ENCODE data around the gene NUFIP1. TPM values are rescaled to one million over a fixed set of nuclear protein-coding genes. Genes with fewer than 3 reads are reported as not detected.
A peak's percentile ranks its signal among the peaks of the same experiment; 100 is the strongest.

NUFIP1 gene
- total and polyA plus RNA-seq, 8 donors, result 3.2 to 12.0 (median 11.5) TPM

GRCh38 chr13:44930963-44931623 lies 58.2 kb downstream of the NUFIP1 start:
- Histone ChIP-seq H3K27me3 (no peaks in the 10 kb centered on the region), H3K27ac (no peak overlapping the region), H3K36me3 (no peaks in the 10 kb centered on the region), H3K4me1 (peaks cover 11 to 26% of the 10 kb centered on the region in 2 donors), H3K9me3 (no peaks in the 10 kb centered on the region), H3K4me3 (no peak overlapping the region)
- ATAC-seq, result no peak
- DNase-seq, result no peak
- TF ChIP-seq, protein P1, sequence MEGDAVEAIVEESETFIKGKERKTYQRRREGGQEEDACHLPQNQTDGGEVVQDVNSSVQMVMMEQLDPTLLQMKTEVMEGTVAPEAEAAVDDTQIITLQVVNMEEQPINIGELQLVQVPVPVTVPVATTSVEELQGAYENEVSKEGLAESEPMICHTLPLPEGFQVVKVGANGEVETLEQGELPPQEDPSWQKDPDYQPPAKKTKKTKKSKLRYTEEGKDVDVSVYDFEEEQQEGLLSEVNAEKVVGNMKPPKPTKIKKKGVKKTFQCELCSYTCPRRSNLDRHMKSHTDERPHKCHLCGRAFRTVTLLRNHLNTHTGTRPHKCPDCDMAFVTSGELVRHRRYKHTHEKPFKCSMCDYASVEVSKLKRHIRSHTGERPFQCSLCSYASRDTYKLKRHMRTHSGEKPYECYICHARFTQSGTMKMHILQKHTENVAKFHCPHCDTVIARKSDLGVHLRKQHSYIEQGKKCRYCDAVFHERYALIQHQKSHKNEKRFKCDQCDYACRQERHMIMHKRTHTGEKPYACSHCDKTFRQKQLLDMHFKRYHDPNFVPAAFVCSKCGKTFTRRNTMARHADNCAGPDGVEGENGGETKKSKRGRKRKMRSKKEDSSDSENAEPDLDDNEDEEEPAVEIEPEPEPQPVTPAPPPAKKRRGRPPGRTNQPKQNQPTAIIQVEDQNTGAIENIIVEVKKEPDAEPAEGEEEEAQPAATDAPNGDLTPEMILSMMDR (IDR thresholded peaks at IDR 0.05), result no peak
- intact Hi-C loops (cut with DNase I), result no loop called here

- Histone ChIP-seq H3K36me3 (no peaks in the 10 kb centered on the region), H3K9me3 (no peaks in the 10 kb centered on the region), H3K27me3 (no peaks in the 10 kb centered on the region), H3K4me3 (no peak overlapping the region), H3K27ac (no peak overlapping the region), H3K4me1 (peaks cover 11 to 26% of the 10 kb centered on the region in 2 donors)
- DNase-seq (no peak), ATAC-seq (no peak)
- intact Hi-C loops (cut with DNase I), result no loop called here
- TF ChIP-seq, protein P1 (IDR thresholded peaks at IDR 0.05), result no peak
These were observed 59.0 kb downstream of the NUFIP1 start for GRCh38 chr13:44930280-44930679.

DNA sequence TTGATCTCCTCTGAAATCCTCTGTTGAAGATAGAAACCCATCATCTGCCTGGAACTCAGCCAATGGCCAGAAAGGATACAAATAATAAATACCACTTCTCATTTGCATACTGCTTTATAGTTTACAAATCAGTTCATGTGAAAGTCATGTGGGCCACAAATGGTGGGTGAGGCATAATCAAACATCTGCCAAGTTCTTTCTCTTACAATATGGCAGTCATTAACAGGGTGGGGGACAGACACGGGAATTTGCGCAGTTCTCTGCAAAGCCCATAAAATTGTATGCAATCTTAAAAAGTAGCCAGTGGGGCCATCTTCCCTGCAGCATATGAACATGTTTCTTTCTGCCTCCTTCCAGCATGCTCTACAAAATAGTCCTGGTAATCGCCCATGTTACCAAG lies 59.6 kb downstream of the NUFIP1 start:
- TF ChIP-seq, protein P1 (IDR thresholded peaks at IDR 0.05), result no peak
- Histone ChIP-seq H3K36me3 (no peaks in the 10 kb centered on the region), H3K9me3 (no peaks in the 10 kb centered on the region), H3K27me3 (no peaks in the 10 kb centered on the region), H3K27ac (no peak overlapping the region), H3K4me1 (peaks cover 11 to 25% of the 10 kb centered on the region in 2 donors), H3K4me3 (no peak overlapping the region)
- no peak for ATAC-seq
- intact Hi-C loops (cut with DNase I), result no loop called here
- DNase-seq, result no peak

DNA sequence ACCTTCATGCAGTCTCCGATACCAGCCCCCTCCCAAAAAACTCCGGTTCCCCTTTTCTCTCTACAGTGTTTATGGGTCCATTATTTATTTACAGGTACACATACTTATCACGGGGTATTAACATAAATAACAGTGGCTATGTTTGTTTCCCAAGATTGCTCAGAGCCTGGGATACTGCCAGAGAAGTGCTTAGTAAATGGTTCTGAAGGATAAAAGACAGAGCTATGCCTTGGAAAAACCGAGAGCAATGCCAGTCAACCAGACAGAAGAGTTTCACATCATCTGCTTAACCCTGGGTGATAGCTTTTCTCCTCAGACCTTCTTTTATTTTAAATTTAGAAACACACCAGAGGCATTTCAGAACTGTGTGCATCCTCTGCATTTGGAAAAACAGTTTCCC lies 61.3 kb downstream of the NUFIP1 start:
- Histone ChIP-seq H3K27ac (no peak overlapping the region), H3K9me3 (no peaks in the 10 kb centered on the region), H3K36me3 (no peaks in the 10 kb centered on the region), H3K27me3 (no peaks in the 10 kb centered on the region), H3K4me1 (peaks cover 0 to 8% of the 10 kb centered on the region in 2 donors), H3K4me3 (no peak overlapping the region)
- intact Hi-C loops (cut with DNase I), result no loop called here
- TF ChIP-seq, protein P1 (IDR thresholded peaks at IDR 0.05), result no peak
- DNase-seq, result no peak
- no peak for ATAC-seq

DNA sequence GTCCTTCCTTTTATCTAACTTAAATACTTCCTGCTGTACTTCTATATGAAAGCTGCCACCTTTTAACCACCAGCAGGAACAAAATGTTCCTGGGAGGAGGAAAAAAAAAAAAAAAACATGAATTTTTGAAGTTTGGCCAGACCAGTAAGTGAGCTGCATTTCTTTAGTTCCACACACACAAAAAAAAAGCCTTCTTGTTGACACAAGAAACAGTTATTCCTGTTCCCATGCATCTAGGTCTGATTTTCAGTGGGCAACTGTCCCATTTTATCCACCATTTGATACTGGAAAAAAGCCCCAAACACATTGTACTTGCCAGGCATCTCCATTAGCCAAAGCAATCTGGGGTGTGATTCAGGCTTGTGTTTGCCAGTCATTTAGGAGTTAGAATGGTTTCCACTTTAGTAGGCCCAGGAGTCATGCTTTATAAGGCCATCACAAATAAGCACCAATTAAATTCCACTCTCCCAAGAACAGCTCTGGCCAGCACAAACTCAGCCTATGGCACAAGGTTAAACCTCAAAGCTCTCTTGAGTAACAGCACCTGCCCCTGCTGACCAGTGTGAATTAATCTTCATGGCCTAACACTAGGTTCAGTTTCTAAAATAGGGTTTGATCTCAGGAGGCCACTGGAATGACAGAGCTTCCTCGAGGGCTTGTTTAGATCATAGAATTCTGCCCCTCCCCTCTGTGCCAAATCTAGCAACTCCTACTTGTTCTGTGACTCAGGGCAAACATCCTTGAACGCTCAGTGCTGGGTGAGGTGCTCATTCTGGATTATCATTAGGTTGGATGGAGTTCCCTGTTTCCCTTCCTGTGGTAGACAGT lies 67.1 kb downstream of the NUFIP1 start:
- Histone ChIP-seq H3K9me3 (no peaks in the 10 kb centered on the region), H3K27me3 (no peaks in the 10 kb centered on the region), H3K4me3 (no peak overlapping the region), H3K27ac (peak overlapping the region; percentile 65 to 73), H3K4me1 (peaks cover 15 to 44% of the 10 kb centered on the region in 2 donors), H3K36me3 (no peaks in the 10 kb centered on the region)
- TF ChIP-seq, protein P1 (IDR thresholded peaks at IDR 0.05), result no peak
- DNase-seq (peak in 1 of 4 donors; percentile 60), ATAC-seq (peak; percentile 46)
- intact Hi-C loops (cut with DNase I), result no loop called here
